Measurements from ENCODE around the gene DCLK1.

DNA sequence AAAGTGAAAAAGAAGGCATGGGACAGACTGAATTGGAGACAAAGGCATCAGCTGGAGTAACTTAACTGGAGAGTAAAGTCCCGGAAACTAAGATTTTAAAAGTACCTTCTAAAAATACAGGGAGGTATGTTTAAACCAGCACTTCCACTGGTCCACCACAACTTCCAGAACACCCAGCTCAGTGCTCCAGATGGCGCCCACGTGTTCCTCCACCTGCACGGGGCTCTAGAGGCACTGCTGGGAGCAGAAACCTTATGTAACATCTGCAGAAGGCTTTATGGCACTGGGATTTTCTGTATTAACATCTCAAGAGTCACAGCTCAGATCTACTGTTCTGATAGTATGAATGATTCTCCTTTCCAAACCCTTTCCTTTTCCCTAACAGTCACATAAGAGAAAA lies 252.1 kb downstream of the DCLK1 start:
- TF ChIP-seq POLR2A (IDR thresholded peaks at IDR 0.05), result no peak
- TF ChIP-seq, protein P1, sequence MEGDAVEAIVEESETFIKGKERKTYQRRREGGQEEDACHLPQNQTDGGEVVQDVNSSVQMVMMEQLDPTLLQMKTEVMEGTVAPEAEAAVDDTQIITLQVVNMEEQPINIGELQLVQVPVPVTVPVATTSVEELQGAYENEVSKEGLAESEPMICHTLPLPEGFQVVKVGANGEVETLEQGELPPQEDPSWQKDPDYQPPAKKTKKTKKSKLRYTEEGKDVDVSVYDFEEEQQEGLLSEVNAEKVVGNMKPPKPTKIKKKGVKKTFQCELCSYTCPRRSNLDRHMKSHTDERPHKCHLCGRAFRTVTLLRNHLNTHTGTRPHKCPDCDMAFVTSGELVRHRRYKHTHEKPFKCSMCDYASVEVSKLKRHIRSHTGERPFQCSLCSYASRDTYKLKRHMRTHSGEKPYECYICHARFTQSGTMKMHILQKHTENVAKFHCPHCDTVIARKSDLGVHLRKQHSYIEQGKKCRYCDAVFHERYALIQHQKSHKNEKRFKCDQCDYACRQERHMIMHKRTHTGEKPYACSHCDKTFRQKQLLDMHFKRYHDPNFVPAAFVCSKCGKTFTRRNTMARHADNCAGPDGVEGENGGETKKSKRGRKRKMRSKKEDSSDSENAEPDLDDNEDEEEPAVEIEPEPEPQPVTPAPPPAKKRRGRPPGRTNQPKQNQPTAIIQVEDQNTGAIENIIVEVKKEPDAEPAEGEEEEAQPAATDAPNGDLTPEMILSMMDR (IDR thresholded peaks at IDR 0.05), result no peak

All from right lobe of liver (tissue), 4 donors.